K562 (cell line): Measurements from ENCODE around the gene ZNF2. TPM values are rescaled to one million over a fixed set of nuclear protein-coding genes. Genes with fewer than 3 reads are reported as not detected.

Experiments
- ARID2 ChIP-seq: fragments of 450-650 bp; IDR thresholded peaks from 2 replicates; pipeline ENCODE4 v1.6.1; 2017; ENCODE audit warnings: antibody characterized with exemption, mild to moderate bottlenecking
- BCOR ChIP-seq: fragments of 450-650 bp; IDR thresholded peaks from 2 replicates; pipeline ENCODE4 v1.6.1; 2016
- CBX3 ChIP-seq, 2 experiments: IDR thresholded peaks; 1 replicate in 1 of 2; 2 replicates in 1 of 2; pipeline ENCODE4 v1.6.1; 2012; ENCODE audit warnings: inconsistent platforms in 2 of 2, low read length in 2 of 2, borderline replicate concordance in 1 of 2, control low read depth in 1 of 2
- EWSR1 ChIP-seq: fragments of 450-650 bp; IDR thresholded peaks from 2 replicates; pipeline ENCODE4 v1.6.1; 2018; ENCODE audit warnings: borderline replicate concordance, mild to moderate bottlenecking, low read depth, moderate library complexity; ENCODE audit not compliant: partially characterized antibody
- HDGF ChIP-seq: fragments of 450-650 bp; IDR thresholded peaks from 2 replicates; pipeline ENCODE4 v1.6.1; 2016
- ID3 ChIP-seq, 2 experiments: fragments of 250-450 bp in 1 of 2; fragments of 450-650 bp in 1 of 2; sonication (Bioruptor Pico) in 1 of 2; IDR thresholded peaks; 2 replicates each; pipeline versions ENCODE4 v1.6.1 to v1.8.0; 2016 to 2021; ENCODE audit warnings: mild to moderate bottlenecking in 2 of 2, moderate library complexity in 2 of 2, missing compliant biosample characterization in 1 of 2, missing genetic modification characterization in 1 of 2
- LARP7 ChIP-seq: fragments of 450-650 bp; IDR thresholded peaks from 2 replicates; pipeline ENCODE4 v1.6.1; 2016
- RBM25 ChIP-seq: fragments of 200-400 bp; formaldehyde crosslinking; IDR thresholded peaks from 2 replicates; pipeline ENCODE4 v1.6.1; 2018; ENCODE audit warnings: low read length, low read depth, moderate library complexity; ENCODE audit not compliant: severe bottlenecking
- RCOR1 ChIP-seq, 2 experiments: IDR thresholded peaks; 2 replicates each; pipeline ENCODE4 v1.6.1; 2012; ENCODE audit warnings: low read depth in 2 of 2, low read length in 2 of 2, borderline replicate concordance in 1 of 2, improper control_type of control experiment in 1 of 2
- REST ChIP-seq, 2 experiments: fragments of 450-650 bp; formaldehyde crosslinking in 1 of 2; IDR thresholded peaks; 2 replicates each; pipeline versions ENCODE4 v1.4.0 to v1.6.1; 2014 to 2020; ENCODE audit warnings: mild to moderate bottlenecking in 2 of 2, borderline replicate concordance in 1 of 2, low read depth in 1 of 2
- TOE1 ChIP-seq, 2 experiments: fragments of 450-650 bp in 1 of 2; sonication (generic) in 1 of 2; formaldehyde crosslinking in 1 of 2; IDR thresholded peaks; 2 replicates each; pipeline versions ENCODE4 v1.7.1 to v1.8.0; 2016 to 2022; ENCODE audit warnings: borderline replicate concordance in 2 of 2, mild to moderate bottlenecking in 2 of 2, antibody characterized with exemption in 1 of 2, inconsistent platforms in 1 of 2, low read depth in 1 of 2, missing genetic modification reagents in 1 of 2, moderate library complexity in 1 of 2
- polyA plus RNA-seq, 8 experiments: library from polyadenylated mRNA; depleted of rRNA in 4 of 8; stranded (reverse) in 5 of 8; unstranded in 3 of 8; fragments of >200 nt; fragmentation: Nextera tagmentation in 2 of 8; fragmentation: Illumina TruSeq in 1 of 8; extraction: Ambion mirVana in 2 of 8; extraction: Trizol in 1 of 8; gene quantifications; 2 replicates each; pipeline versions ENCODE4 v1.2.1 to v1.2.3, GENCODE V29; 2011 to 2014; ENCODE audit warnings: inconsistent platforms in 1 of 8, missing spikeins in 1 of 8
- total RNA-seq, 7 experiments: library from RNA; depleted of rRNA in 6 of 7; stranded (reverse); fragments of >200 nt in 6 of 7; fragmentation: Illumina TruSeq in 2 of 7; extraction: Trizol in 2 of 7; gene quantifications; 2 replicates each; pipeline versions ENCODE4 v1.2.1 to v1.2.3, GENCODE V29; 2011 to 2021; ENCODE audit warnings: low replicate concordance in 1 of 7

Gene ZNF2
- total and polyA plus RNA-seq, 9 of the 15 experiments (the other 6 are each of a cell fraction or from before 2014, with no cell fraction given), result 1.6 to 4.5 (median 3.4) TPM

GRCh38 chr2:95166065-95166763 lies 605 bp downstream of the ZNF2 start (continued):
- TF ChIP-seq RCOR1 (IDR thresholded peaks at IDR 0.05; ENCODE audit: borderline replicate concordance in 1 of 2, low read depth in 2 of 2, low read length in 2 of 2), result 0 out of 4 replicates have a peak, but pooled peaks of 1 of the 2 experiments have one; percentile 33
- no peak for TF ChIP-seq CBX3 (IDR thresholded peaks at IDR 0.05; ENCODE audit: borderline replicate concordance in 1 of 2, low read length in 2 of 2)
- TF ChIP-seq RBM25, result peak; percentile 84
- TF ChIP-seq ID3 (CRISPR knock-in tag; IDR thresholded peaks at IDR 0.05), result no peak
- no peak for TF ChIP-seq ID3 (tag; IDR thresholded peaks at IDR 0.05)
- TF ChIP-seq ARID2, result no peak
- no peak for TF ChIP-seq LARP7
- TF ChIP-seq EWSR1, result no peak
- 0 out of 2 replicates have a peak, but pooled peaks have one; percentile 14 for TF ChIP-seq HDGF
- TF ChIP-seq TOE1 (IDR thresholded peaks at IDR 0.05; ENCODE audit: borderline replicate concordance), result 0 out of 2 replicates have a peak, but pooled peaks have one; percentile 5
- TF ChIP-seq TOE1 (CRISPR knock-in tag; IDR thresholded peaks at IDR 0.05; ENCODE audit: borderline replicate concordance, low read depth), result no peak
- TF ChIP-seq BCOR, result peak; percentile 92
- no peak for TF ChIP-seq REST (IDR thresholded peaks at IDR 0.05; ENCODE audit: borderline replicate concordance)
- TF ChIP-seq REST (CRISPR knock-in tag; IDR thresholded peaks at IDR 0.05; ENCODE audit: low read depth), result no peak
